ENCODE results near the gene PAPPA2. TPM values are rescaled to one million over a fixed set of nuclear protein-coding genes. Genes with fewer than 3 reads are reported as not detected.

The PAPPA2 gene
- total RNA-seq, 1 donor from 2014 or later = 0.50 TPM

- DNase-seq (no peak), ATAC-seq (no peak)
- H3K9me3 ChIP-seq = no peaks in the 10 kb centered on the region
- intact Hi-C loops (cut with DNase I) = no loop called here
- no peaks in the 10 kb centered on the region for H3K4me1 ChIP-seq
- H3K27me3 ChIP-seq (ENCODE audit: low read depth) = no peaks in the 10 kb centered on the region
- H3K36me3 ChIP-seq = no peaks in the 10 kb centered on the region
- H3K27ac ChIP-seq = no peak overlapping the region
- TF ChIP-seq, protein P1, sequence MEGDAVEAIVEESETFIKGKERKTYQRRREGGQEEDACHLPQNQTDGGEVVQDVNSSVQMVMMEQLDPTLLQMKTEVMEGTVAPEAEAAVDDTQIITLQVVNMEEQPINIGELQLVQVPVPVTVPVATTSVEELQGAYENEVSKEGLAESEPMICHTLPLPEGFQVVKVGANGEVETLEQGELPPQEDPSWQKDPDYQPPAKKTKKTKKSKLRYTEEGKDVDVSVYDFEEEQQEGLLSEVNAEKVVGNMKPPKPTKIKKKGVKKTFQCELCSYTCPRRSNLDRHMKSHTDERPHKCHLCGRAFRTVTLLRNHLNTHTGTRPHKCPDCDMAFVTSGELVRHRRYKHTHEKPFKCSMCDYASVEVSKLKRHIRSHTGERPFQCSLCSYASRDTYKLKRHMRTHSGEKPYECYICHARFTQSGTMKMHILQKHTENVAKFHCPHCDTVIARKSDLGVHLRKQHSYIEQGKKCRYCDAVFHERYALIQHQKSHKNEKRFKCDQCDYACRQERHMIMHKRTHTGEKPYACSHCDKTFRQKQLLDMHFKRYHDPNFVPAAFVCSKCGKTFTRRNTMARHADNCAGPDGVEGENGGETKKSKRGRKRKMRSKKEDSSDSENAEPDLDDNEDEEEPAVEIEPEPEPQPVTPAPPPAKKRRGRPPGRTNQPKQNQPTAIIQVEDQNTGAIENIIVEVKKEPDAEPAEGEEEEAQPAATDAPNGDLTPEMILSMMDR (IDR thresholded peaks at IDR 0.05) = no peak
- no peak overlapping the region for H3K4me3 ChIP-seq
Observed at GRCh38 chr1:176785056-176785455, 322.1 kb downstream of the PAPPA2 start.

- no peak for ATAC-seq
- DNase-seq = no peak
- H3K4me1 ChIP-seq = no peaks in the 10 kb centered on the region
- H3K36me3 ChIP-seq = no peaks in the 10 kb centered on the region
- no peaks in the 10 kb centered on the region for H3K9me3 ChIP-seq
- no peak overlapping the region for H3K4me3 ChIP-seq
- intact Hi-C loops (cut with DNase I) = no loop called here
- H3K27ac ChIP-seq = no peak overlapping the region
- TF ChIP-seq, protein P1 (IDR thresholded peaks at IDR 0.05) = no peak
- no peaks in the 10 kb centered on the region for H3K27me3 ChIP-seq (ENCODE audit: low read depth)
Observed at GRCh38 chr1:176785791-176786190, 322.8 kb downstream of the PAPPA2 start.

DNA sequence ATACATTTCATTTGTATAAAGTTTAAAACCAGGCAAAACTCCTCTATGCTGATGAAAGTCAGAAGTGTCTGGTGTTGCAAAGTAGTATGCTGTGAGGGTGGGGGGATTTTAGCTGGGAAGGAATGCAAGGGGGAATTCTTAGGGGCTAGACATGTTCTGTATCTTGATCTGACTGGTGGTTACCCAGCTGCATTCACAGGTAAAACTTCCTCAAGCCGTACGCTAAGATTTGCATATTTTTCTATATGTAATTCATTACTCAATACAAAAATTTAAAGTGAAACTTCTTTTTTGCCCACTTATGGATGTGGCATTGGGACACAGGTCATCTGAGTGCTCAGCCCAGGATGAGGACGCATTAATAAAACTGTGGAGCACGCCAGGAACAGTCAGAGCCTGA is 323.3 kb downstream of the PAPPA2 start:
- Histone ChIP-seq H3K27me3 (ENCODE audit: low read depth) (no peaks in the 10 kb centered on the region), H3K36me3 (no peaks in the 10 kb centered on the region), H3K9me3 (no peaks in the 10 kb centered on the region), H3K4me1 (no peaks in the 10 kb centered on the region), H3K27ac (no peak overlapping the region), H3K4me3 (no peak overlapping the region)
- intact Hi-C loops (cut with DNase I) = no loop called here
- DNase-seq (no peak), ATAC-seq (no peak)
- TF ChIP-seq, protein P1 (IDR thresholded peaks at IDR 0.05) = no peak

DNA sequence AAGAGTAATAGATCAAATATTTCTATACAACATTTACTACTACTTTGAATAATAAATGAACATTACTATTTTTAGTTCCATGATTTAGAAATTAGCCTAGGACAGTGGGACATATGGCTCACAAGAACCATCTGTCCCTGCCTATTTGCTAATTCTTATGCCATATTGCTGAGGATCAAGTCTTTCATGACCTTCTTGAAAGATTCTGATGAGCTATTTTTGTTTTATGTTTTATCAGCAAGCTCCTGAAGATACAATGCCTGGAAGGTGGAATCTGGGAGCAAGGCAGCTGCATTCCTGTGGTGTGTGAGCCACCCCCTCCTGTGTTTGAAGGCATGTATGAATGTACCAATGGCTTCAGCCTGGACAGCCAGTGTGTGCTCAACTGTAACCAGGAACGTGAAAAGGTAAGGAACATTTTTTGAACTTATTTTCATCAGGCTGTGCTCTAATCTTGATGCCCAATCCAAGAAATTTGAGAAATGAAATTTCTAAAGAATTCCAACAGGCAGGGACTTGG is 326.7 kb downstream of the PAPPA2 start:
- H3K4me1 ChIP-seq = no peaks in the 10 kb centered on the region
- H3K27me3 ChIP-seq (ENCODE audit: low read depth) = no peaks in the 10 kb centered on the region

GRCh38 chr1:176790786-176791185 is 327.8 kb downstream of the PAPPA2 start:
- no peak for ATAC-seq
- no peak for DNase-seq
- TF ChIP-seq, protein P1 (IDR thresholded peaks at IDR 0.05) = no peak

More for the DNA sequence above, 326.7 kb downstream of the PAPPA2 start:
- no peak overlapping the region for H3K27ac ChIP-seq
- H3K9me3 ChIP-seq = no peaks in the 10 kb centered on the region
- no peak for ATAC-seq
- TF ChIP-seq, protein P1 (IDR thresholded peaks at IDR 0.05) = no peak
- intact Hi-C loops (cut with DNase I) = no loop called here
- no peak for DNase-seq
- no peak overlapping the region for H3K4me3 ChIP-seq
- no peaks in the 10 kb centered on the region for H3K36me3 ChIP-seq

More at GRCh38 chr1:176790786-176791185, 327.8 kb downstream of the PAPPA2 start:
- Histone ChIP-seq H3K4me3 (no peak overlapping the region), H3K27me3 (ENCODE audit: low read depth) (no peaks in the 10 kb centered on the region), H3K36me3 (no peaks in the 10 kb centered on the region), H3K27ac (no peak overlapping the region), H3K4me1 (no peaks in the 10 kb centered on the region), H3K9me3 (no peaks in the 10 kb centered on the region)
- intact Hi-C loops (cut with DNase I) = no loop called here

All from lower lobe of right lung (tissue), 2 donors.